Panc1 (cell line): ENCODE results near the gene FIGNL2. TPM values are rescaled to one million over a fixed set of nuclear protein-coding genes. Genes with fewer than 3 reads are reported as not detected.

Experiments used
- ATAC-seq: fragments of 200-7000 bp; cut with Tn5 transposase; 2 replicates; pipeline ENCODE4 v1.9.1; 2020; ENCODE audit warnings: mild to moderate bottlenecking, moderate library complexity
- BruUV-seq: library from RNA; stranded (reverse); fragments of 400-500 nt; replicated peaks from 2 replicates; lab custom pipeline; 2021; lab: Mats Ljungman, UMichigan
- CTCF ChIA-PET: fragments of 300-600 bp; sonication (Branson Sonifier 250); formaldehyde crosslinking; loops from one replicate; lab custom pipeline; 2022; ENCODE audit warnings: antibody characterized with exemption; lab: Charles Lee
- POLR2A ChIA-PET: fragments of 300-600 bp; sonication (Branson Sonifier 250); formaldehyde crosslinking; loops from one replicate; lab custom pipeline; 2022; ENCODE audit warnings: antibody characterized with exemption; lab: Charles Lee
- DNase-seq: peaks from one replicate; pipeline ENCODE4 v3.0.0-alpha.2; 2010; ENCODE audit warnings: low read depth, low spot score
- H3K27ac ChIP-seq: 2 replicates; pipeline ENCODE4 v1.5.1; 2011; ENCODE audit warnings: mild to moderate bottlenecking, low read length, inconsistent platforms
- H3K27me3 ChIP-seq: fragments of 200-500 bp; sonication (Bioruptor generic); 2 replicates; pipeline ENCODE4 v1.6.0; 2014; ENCODE audit warnings: low read length, inconsistent platforms; ENCODE audit not compliant: control insufficient read depth, insufficient read depth
- H3K36me3 ChIP-seq: fragments of 200-500 bp; sonication (Bioruptor generic); 2 replicates; pipeline ENCODE4 v1.5.1; 2014; ENCODE audit warnings: inconsistent platforms, mild to moderate bottlenecking, low read length, moderate library complexity; ENCODE audit not compliant: control insufficient read depth, insufficient read depth
- H3K4me1 ChIP-seq: 2 replicates; pipeline ENCODE4 v1.5.1; 2011; ENCODE audit warnings: inconsistent platforms, mild to moderate bottlenecking, low read length, moderate library complexity; ENCODE audit not compliant: control insufficient read depth, insufficient read depth
- H3K4me3 ChIP-seq, 2 experiments: 2 replicates each; pipeline ENCODE4 v1.5.1; 2011 to 2012; ENCODE audit warnings: low read depth in 2 of 2, low read length in 2 of 2, mild to moderate bottlenecking in 2 of 2, inconsistent platforms in 1 of 2, moderate library complexity in 1 of 2
- H3K9me3 ChIP-seq: fragments of 200-500 bp; sonication (Bioruptor generic); 2 replicates; pipeline ENCODE4 v1.5.1; 2014; ENCODE audit warnings: low read depth, mild to moderate bottlenecking, inconsistent platforms, low read length, moderate library complexity; ENCODE audit not compliant: control insufficient read depth, insufficient read depth
- POLR2AphosphoS5 ChIP-seq: IDR thresholded peaks from 2 replicates; pipeline ENCODE4 v1.6.1; 2012; ENCODE audit warnings: mild to moderate bottlenecking, low read depth, low read length, moderate library complexity
- SIN3A ChIP-seq: IDR thresholded peaks from 2 replicates; pipeline ENCODE4 v1.6.1; 2012; ENCODE audit warnings: low read depth, mild to moderate bottlenecking, low read length, moderate library complexity, borderline replicate concordance; ENCODE audit not compliant: insufficient read depth
- TCF7L2 ChIP-seq: IDR thresholded peaks from 2 replicates; pipeline ENCODE4 v1.6.1; 2011; ENCODE audit warnings: mild to moderate bottlenecking, low read depth, low read length, inconsistent platforms
- in situ Hi-C: cut with HindIII; loops from 2 replicates; pipeline ENCODE4 v1.10.0; 2016; ENCODE audit warnings: low sequenced_read_pairs, low pct_unique_long_range_greater_than_20kb
- intact Hi-C: fragments of 100-400 bp; cut with micrococcal nuclease; formaldehyde crosslinking; loops from one replicate; pipeline ENCODE4 v1.10.0; 2022; ENCODE audit not compliant: unreplicated experiment
- total RNA-seq: library from RNA; stranded (reverse); gene quantifications from one replicate; pipeline ENCODE4 v1.2.1, GENCODE V29; 2021; ENCODE audit not compliant: unreplicated experiment
- TF ChIP-seq, protein P1 (sequence below), 2 experiments: IDR thresholded peaks; 2 replicates each; pipeline ENCODE4 v1.6.1; 2011 to 2012; ENCODE audit warnings: low read depth in 2 of 2, control low read depth in 1 of 2, low read length in 1 of 2, mild to moderate bottlenecking in 1 of 2, moderate library complexity in 1 of 2; ENCODE audit not compliant: insufficient read depth in 1 of 2
- TF ChIP-seq, protein P2 (sequence below): fragments of 450-650 bp; IDR thresholded peaks from 2 replicates; pipeline ENCODE4 v1.5.1; 2017; ENCODE audit warnings: mild to moderate bottlenecking

FIGNL2 gene
- total RNA-seq, 1 experiment from 2014 or later, result 0.23 TPM

DNA sequence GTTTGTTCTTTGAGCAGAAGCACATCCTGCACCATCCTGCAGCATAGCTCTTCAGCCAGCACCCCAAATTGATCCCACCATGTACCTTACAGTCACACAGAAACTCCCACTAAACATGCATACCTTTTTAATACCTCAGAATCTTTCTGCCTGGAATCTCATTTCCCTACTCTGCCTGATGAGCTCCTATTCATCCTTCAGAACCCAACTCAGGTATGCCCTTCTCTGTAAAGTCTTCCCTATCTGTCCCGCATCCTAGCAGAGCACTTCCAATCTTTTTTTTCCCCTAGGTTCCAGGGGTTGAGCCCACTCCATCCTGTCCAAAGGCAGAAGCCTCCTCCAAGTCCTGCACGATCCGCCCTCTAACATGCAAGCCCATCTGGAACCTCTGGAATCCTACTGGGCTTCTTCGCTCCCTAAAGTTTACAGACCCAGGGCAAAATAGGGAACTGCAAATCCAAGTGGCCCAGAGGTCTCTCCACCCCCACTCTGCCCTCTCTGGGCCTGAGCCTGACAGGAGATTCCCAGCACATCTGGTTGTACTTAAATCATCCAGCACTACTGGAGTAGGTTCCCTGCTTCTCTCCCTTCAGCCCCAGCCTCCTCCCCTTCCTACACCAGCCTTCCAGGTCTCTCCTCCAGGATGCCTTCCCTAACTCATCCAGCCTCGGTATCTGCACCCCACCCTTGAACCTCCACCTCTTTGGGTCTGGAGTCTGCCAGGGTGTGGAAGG, 4.1 kb upstream of the FIGNL2 start:
- BruUV-seq, result no TSS peak
- TF ChIP-seq, protein P1, sequence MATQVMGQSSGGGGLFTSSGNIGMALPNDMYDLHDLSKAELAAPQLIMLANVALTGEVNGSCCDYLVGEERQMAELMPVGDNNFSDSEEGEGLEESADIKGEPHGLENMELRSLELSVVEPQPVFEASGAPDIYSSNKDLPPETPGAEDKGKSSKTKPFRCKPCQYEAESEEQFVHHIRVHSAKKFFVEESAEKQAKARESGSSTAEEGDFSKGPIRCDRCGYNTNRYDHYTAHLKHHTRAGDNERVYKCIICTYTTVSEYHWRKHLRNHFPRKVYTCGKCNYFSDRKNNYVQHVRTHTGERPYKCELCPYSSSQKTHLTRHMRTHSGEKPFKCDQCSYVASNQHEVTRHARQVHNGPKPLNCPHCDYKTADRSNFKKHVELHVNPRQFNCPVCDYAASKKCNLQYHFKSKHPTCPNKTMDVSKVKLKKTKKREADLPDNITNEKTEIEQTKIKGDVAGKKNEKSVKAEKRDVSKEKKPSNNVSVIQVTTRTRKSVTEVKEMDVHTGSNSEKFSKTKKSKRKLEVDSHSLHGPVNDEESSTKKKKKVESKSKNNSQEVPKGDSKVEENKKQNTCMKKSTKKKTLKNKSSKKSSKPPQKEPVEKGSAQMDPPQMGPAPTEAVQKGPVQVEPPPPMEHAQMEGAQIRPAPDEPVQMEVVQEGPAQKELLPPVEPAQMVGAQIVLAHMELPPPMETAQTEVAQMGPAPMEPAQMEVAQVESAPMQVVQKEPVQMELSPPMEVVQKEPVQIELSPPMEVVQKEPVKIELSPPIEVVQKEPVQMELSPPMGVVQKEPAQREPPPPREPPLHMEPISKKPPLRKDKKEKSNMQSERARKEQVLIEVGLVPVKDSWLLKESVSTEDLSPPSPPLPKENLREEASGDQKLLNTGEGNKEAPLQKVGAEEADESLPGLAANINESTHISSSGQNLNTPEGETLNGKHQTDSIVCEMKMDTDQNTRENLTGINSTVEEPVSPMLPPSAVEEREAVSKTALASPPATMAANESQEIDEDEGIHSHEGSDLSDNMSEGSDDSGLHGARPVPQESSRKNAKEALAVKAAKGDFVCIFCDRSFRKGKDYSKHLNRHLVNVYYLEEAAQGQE (IDR thresholded peaks at IDR 0.05; ENCODE audit: insufficient read depth in 1 of 2, low read depth in 2 of 2, low read length in 1 of 2), result no peak
- no peak for TF ChIP-seq TCF7L2
- TF ChIP-seq, protein P2, sequence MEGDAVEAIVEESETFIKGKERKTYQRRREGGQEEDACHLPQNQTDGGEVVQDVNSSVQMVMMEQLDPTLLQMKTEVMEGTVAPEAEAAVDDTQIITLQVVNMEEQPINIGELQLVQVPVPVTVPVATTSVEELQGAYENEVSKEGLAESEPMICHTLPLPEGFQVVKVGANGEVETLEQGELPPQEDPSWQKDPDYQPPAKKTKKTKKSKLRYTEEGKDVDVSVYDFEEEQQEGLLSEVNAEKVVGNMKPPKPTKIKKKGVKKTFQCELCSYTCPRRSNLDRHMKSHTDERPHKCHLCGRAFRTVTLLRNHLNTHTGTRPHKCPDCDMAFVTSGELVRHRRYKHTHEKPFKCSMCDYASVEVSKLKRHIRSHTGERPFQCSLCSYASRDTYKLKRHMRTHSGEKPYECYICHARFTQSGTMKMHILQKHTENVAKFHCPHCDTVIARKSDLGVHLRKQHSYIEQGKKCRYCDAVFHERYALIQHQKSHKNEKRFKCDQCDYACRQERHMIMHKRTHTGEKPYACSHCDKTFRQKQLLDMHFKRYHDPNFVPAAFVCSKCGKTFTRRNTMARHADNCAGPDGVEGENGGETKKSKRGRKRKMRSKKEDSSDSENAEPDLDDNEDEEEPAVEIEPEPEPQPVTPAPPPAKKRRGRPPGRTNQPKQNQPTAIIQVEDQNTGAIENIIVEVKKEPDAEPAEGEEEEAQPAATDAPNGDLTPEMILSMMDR, result no peak
- no peak for TF ChIP-seq POLR2AphosphoS5
- no peak for TF ChIP-seq SIN3A
- Histone ChIP-seq H3K36me3 (no peaks in the 10 kb centered on the region), H3K27ac (no peak overlapping the region), H3K4me3 (no peak overlapping the region), H3K4me1 (peaks cover 10% of the 10 kb centered on the region), H3K27me3 (no peaks in the 10 kb centered on the region), H3K9me3 (no peaks in the 10 kb centered on the region)
- DNase-seq, result no peak
- intact Hi-C loops, result no loop called here
- in situ Hi-C loops, result no loop called here
- ChIA-PET CTCF (no interaction called here), POLR2A (interaction anchor here (0.6 kb wide), 2 partner anchors 8 to 777 kb away, joined by 7 to 8 read pairs; no protein-coding TSS in a partner anchor)
- no peak for ATAC-seq

DNA sequence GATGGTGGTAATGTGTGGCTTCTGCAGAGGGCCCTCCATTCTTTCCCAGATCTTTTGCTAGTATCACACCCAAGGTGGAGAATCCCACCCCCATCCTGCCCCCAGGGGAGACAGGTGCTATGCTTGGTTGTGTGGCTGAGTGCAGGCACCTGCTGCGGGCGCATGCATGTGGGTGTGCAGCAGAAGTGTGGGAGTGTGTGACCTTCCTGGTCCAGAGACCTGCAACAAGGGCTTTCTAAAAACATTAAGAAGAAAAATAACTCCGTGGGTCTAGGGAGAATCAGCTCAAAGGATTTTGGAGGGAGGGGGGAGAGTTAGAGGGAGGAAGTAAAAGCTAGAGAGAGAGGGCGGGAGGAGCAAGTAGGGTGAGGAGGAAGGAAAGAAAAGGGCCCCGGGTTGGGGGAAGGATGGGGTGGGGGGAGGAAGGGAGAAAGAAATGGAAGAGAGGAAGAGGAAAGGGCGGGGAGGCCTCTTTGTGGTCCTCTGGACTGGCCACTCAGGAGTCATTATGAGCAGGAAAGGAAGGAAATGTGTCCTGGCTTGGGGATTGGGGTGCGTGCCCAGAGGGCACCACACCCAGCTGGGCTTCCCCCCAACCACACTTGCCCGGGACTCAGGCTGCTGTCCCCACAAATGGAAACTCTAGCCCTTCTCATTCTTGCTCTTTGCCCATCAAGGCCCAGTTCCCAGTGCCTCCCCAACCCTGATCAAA, 3.1 kb upstream of the FIGNL2 start:
- Histone ChIP-seq H3K27me3 (no peaks in the 10 kb centered on the region; the same call in 1 of the 2 replicates), H3K4me1 (peaks cover 10% of the 10 kb centered on the region), H3K27ac (no peak overlapping the region), H3K36me3 (no peaks in the 10 kb centered on the region), H3K4me3 (no peak overlapping the region), H3K9me3 (no peaks in the 10 kb centered on the region)
- no peak for ATAC-seq
- in situ Hi-C loops, result no loop called here
- TF ChIP-seq, protein P2, result no peak
- intact Hi-C loops, result no loop called here
- ChIA-PET POLR2A (interaction anchor here (0.5 to 0.6 kb wide), 5 partner anchors 9 to 776 kb away, joined by 3 to 15 read pairs (median 7); no protein-coding TSS in a partner anchor), CTCF (no interaction called here)
- BruUV-seq, result no TSS peak
- DNase-seq, result no peak
